Measurements from ENCODE around the gene KCP. TPM values are rescaled to one million over a fixed set of nuclear protein-coding genes. Genes with fewer than 3 reads are reported as not detected.

Gene KCP
- total RNA-seq, 2 donors from 2014 or later = 0.81 to 1.6 TPM

DNA sequence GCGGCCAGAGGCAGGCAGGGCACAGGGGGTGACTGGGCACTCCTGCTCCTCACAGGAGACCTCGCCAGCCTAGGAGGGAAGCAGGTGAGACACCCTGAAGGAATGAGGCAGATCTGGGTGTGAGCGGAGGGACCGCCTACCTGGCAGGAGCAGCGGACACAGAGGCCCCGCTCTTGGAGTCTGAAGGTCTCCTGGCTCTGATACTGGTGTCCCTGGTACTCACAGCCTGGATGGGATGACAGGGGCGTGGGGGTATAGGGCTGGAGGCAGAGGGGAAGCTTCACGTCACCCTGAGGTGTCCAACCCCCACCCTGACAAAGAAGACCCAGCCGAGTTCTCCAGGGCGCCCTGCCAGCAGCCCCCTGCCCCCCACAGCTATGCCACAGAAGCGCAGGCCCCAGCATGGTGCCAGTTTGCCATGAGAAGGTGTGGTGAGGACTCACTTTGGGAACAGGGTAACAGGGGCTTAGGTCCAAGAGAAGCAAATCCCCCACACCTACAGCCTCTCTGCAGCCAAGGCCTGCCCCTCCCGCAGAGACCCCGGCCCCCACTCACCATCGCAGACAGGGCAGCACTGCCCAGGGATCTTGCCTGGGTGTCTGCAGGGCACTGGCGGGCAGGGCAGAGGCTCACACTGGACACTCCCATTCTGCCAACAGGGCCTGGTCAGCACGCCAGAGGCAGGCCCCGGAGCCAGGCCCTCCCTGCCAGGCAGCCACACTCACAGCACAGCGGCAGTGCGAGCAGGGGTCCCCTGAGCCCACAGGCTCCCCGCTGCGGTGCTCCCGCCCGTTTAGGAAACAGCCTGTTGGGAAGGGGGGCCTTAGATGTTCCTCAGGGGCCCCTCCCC lies 17.0 kb downstream of the KCP start:
- DNase-seq (peak; percentile 32 to 63), ATAC-seq (peak; percentile 62)
- intact Hi-C loops (cut with DNase I, micrococcal nuclease) = no loop called here

DNA sequence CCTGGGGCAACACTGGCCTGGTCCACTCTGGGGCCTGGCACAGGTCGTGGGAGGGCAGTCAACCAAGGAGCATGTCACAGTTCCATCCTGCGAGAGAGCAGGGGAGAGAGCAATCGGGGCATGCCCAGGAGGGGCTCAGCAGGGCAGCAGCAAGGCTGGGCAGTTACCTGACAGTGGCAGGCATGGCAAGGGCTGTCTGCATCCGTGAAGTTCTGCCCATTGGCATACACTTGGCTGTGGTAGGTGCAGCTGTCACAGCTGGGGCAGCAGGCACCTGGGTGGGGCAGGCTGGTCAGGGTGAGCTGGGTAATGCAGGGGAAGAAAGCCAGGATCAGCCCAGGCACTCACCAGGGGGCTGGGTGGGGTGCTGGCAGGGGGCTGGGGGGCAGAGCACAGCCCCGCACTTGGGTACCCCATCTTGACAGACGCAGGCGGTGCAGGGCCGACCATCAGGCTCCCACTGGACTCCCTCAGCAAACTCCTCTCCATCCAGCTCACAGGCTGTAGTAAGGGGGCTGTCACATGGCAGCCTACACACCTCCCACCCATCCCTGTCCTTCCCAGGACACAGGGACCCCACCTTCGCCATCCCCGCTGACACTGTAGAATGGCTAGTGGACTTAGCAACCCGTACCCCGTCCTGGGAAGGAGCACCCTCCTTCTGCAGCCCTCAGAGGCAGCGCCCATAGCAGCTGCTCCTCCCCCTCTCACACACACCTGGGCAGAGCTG lies 17.8 kb downstream of the KCP start:
- peak; percentile 61 for ATAC-seq
- intact Hi-C loops (cut with DNase I, micrococcal nuclease) = no loop called here
- DNase-seq = peak in 1 of 2 donors; percentile 45

- intact Hi-C loops (cut with DNase I, micrococcal nuclease) = no loop called here
- DNase-seq = peak in 1 of 2 donors; percentile 14
Measured at GRCh38 chr7:128891942-128892269, 18.6 kb downstream of the KCP start.

DNA sequence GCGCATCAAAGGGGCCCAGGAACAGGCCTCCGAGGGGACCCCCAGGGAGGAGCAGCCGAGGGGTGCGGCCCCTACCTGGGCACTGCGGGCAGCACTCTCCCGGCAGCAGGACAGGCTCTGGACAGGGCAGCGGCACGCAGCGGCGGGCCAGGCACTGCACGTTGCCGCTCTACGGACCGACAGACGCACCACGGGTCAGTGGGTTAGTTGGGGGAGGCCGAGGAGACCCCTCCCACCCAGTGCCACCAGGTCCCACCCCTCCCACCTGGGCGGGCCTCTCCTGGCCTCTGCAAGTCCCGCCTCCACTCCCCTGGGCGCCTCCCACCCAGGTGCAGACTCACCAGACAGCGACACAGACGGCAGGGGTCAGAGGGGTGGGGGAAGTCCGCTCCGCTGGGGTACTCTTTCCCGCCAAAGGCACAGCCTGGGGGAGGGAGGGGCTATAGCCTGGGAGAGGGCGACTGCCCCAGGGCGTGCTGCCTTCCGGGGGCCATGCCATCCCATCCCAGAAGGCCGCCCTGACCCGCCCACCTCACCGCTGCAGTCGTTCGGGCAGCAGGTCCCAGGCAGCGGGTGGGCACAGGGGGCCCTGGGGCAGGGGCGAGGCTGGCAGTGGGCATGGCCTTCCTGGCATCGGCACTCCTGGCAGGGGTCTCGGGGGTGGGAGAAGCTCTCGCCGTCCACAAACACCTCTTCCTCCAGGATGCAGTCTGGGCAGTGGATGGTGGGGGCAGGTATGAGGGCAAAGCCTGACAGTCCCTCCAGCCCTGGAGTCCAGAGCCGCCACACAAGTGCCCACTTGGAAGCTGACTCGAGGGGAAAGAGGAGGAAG lies 19.2 kb downstream of the KCP start:
- peak; percentile 31 for ATAC-seq
- peak in 1 of 2 donors; percentile 61 for DNase-seq
- intact Hi-C loops (cut with DNase I, micrococcal nuclease) = no loop called here

More at GRCh38 chr7:128891942-128892269, 18.6 kb downstream of the KCP start:
- ATAC-seq = no peak

- peak; percentile 72 for ATAC-seq
- DNase-seq = peak; percentile 66 to 72
- intact Hi-C loops (cut with DNase I, micrococcal nuclease) = no loop called here
Measured at GRCh38 chr7:128890306-128891109, 20.0 kb downstream of the KCP start.

GRCh38 chr7:128889121-128889520 lies 21.4 kb downstream of the KCP start:
- intact Hi-C loops (cut with DNase I, micrococcal nuclease) = no loop called here
- DNase-seq (peak in 1 of 2 donors; percentile 15), ATAC-seq (no peak)

GRCh38 chr7:128888756-128889095 lies 21.8 kb downstream of the KCP start:
- ATAC-seq (no peak), DNase-seq (peak in 1 of 2 donors; percentile 19)
- intact Hi-C loops (cut with DNase I, micrococcal nuclease) = no loop called here

- intact Hi-C loops (cut with DNase I, micrococcal nuclease) = no loop called here
- ATAC-seq (no peak), DNase-seq (no peak)
Measured at GRCh38 chr7:128888039-128888755, 22.3 kb downstream of the KCP start.

GRCh38 chr7:128887169-128888038 lies 23.1 kb downstream of the KCP start:
- ATAC-seq = no peak
- peak in 1 of 2 donors; percentile 15 for DNase-seq
- intact Hi-C loops (cut with DNase I, micrococcal nuclease) = no loop called here

DNA sequence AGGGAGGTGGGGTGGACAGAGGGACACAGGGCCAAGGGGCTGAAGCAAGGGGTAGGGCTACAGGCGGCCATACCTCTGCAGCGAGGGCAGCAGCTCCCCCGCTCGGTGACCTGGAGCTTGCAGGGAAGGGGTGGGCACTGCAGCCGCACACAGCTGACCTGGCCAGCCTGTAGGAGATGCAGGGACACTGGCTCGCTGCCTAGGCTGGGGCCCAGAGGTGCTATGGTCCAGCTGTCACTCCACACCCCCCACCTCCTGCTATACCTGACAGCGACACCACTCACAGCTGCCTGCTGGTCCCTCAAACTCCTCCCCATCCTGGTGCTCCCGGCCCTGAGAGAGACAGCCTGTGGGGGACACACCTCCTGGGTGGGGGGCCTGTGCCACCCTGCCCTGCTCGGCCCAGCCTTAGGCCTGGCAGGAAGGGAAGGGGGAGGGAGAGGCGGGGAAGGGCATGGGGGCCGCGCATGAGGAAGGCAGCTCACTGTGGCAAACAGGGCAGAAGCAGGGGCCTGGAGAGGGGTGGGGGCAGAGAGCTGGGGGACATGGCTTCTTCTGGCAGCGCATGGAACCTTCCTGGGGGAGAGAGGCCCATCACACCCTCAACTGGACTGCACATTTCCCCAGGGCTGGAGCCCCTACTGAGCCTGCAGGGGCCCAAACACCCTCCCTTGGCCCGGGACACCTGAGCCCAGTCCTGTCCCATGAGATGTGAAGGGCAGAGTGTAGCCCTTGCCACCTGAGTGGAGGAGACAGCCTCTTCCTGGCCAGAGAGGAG lies 23.9 kb downstream of the KCP start:
- intact Hi-C loops (cut with DNase I, micrococcal nuclease) = no loop called here
- peak in 1 of 2 donors; percentile 18 for DNase-seq
- no peak for ATAC-seq

GRCh38 chr7:128885370-128886187 lies 24.9 kb downstream of the KCP start:
- DNase-seq = peak in 1 of 2 donors; percentile 21
- intact Hi-C loops (cut with DNase I, micrococcal nuclease) = no loop called here
- no peak for ATAC-seq

DNA sequence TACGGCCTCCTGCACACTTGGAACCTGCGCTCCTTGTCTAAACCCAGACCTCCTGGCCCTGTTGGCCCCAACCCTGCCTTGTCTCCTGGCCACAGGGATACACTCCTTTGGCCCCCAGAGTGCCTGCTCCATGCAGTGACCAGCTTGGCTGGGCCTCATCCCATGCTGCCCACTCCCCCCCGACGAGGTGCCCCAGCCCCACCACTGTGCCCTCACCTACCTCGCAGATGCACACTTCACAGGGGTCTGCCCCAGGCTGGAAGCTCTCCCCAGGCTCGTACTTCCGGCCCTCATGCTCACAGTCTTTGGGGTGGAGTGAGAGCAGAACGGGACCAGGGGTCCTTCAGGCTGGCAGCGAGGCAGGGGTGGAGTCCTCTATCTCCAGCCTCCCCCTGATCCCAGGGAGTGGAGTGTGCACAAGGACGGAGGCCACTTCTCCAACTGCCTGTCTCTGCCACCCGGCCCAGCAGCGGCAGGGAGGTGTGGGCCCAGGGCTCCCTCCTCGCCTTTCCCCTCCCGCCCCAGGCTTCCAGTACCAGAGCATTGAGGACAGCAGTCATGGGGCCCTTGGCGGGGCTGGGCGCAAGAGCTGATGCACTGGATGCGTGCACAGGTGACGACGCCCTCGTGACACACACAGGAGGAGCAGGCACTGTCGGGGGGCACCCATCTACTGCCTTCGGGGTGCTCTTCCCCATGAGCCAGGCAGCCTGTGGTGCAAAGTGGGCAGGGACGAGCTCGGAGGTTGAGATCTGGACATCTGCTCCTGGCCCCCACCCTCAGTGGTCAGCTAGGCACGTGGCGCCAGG lies 25.7 kb downstream of the KCP start:
- no peak for ATAC-seq
- intact Hi-C loops (cut with DNase I, micrococcal nuclease) = no loop called here
- DNase-seq = peak in 1 of 2 donors; percentile 18

GRCh38 chr7:128883622-128884448 lies 26.7 kb downstream of the KCP start:
- DNase-seq = peak; percentile 64 to 91
- intact Hi-C loops (cut with DNase I, micrococcal nuclease) = no loop called here
- ATAC-seq = peak; percentile 71

- DNase-seq (no peak), ATAC-seq (no peak)
- intact Hi-C loops (cut with DNase I, micrococcal nuclease) = no loop called here
Measured at GRCh38 chr7:128882134-128882533, 28.4 kb downstream of the KCP start.

Measured in left colon (tissue), 2 donors.